Glutamatergic neuron (in vitro differentiated cells): ENCODE measurements around the gene CADM3. TPM values are rescaled to one million over a fixed set of nuclear protein-coding genes. Genes with fewer than 3 reads are reported as not detected.

Source experiments
- DNase-seq: peaks from one replicate; pipeline ENCODE4 v3.0.0; 2022
- H3K27ac Mint-ChIP-seq: one replicate; pipeline ENCODE4 v1.8.0; 2020; ENCODE audit warnings: mild to moderate bottlenecking, mixed read lengths, inconsistent platforms; ENCODE audit not compliant: unreplicated experiment
- H3K27me3 Mint-ChIP-seq: one replicate; pipeline ENCODE4 v1.8.0; 2020; ENCODE audit warnings: mild to moderate bottlenecking, moderate library complexity, mixed read lengths, inconsistent platforms; ENCODE audit not compliant: unreplicated experiment
- H3K36me3 Mint-ChIP-seq: one replicate; pipeline ENCODE4 v1.8.0; 2020; ENCODE audit warnings: mild to moderate bottlenecking, mixed read lengths, inconsistent platforms; ENCODE audit not compliant: unreplicated experiment
- H3K4me1 Mint-ChIP-seq: one replicate; pipeline ENCODE4 v1.8.0; 2020; ENCODE audit warnings: mild to moderate bottlenecking, low read depth, mixed read lengths, inconsistent platforms; ENCODE audit not compliant: unreplicated experiment
- H3K4me3 Mint-ChIP-seq: one replicate; pipeline ENCODE4 v1.8.0; 2020; ENCODE audit warnings: mild to moderate bottlenecking, mixed read lengths, inconsistent platforms; ENCODE audit not compliant: unreplicated experiment
- H3K9me3 Mint-ChIP-seq: one replicate; pipeline ENCODE4 v1.8.0; 2020; ENCODE audit warnings: mild to moderate bottlenecking, moderate library complexity, mixed read lengths, inconsistent platforms; ENCODE audit not compliant: unreplicated experiment
- CTCF ChIP-seq: fragments of 200-600 bp; sonication (generic); IDR thresholded peaks from one replicate; pipeline ENCODE4 v1.5.0; 2021; ENCODE audit not compliant: partially characterized antibody, unreplicated experiment
- total RNA-seq: library from RNA; stranded (reverse); fragmentation: NEBNext Ultra II Directional; extraction: Animal tissue kit (Norgen Biotek cat#: 25700); gene quantifications from one replicate; pipeline ENCODE4 v1.2.1, GENCODE V29; 2021; ENCODE audit not compliant: unreplicated experiment

Gene CADM3
- total RNA-seq, 1 donor from 2014 or later = 165 TPM

- H3K27ac Mint-ChIP-seq = peak overlapping the region; percentile 97
- peaks cover 11% of the 10 kb centered on the region for H3K9me3 Mint-ChIP-seq
- H3K4me3 Mint-ChIP-seq = peak overlapping the region; percentile 44
- DNase-seq = no peak
- peaks cover 49% of the 10 kb centered on the region for H3K4me1 Mint-ChIP-seq
- peaks cover 29% of the 10 kb centered on the region for H3K36me3 Mint-ChIP-seq
- peak; percentile 33 for TF ChIP-seq CTCF
- H3K27me3 Mint-ChIP-seq = peaks cover 15% of the 10 kb centered on the region
These were observed 25.1 kb downstream of the CADM3 start for GRCh38 chr1:159196543-159196942.

- peak; percentile 94 for TF ChIP-seq CTCF
- peaks cover 15% of the 10 kb centered on the region for H3K27me3 Mint-ChIP-seq
- H3K36me3 Mint-ChIP-seq = peaks cover 24% of the 10 kb centered on the region
- peak; percentile 83 for DNase-seq
- H3K9me3 Mint-ChIP-seq = peaks cover 11% of the 10 kb centered on the region
- H3K27ac Mint-ChIP-seq = no peak overlapping the region
- H3K4me3 Mint-ChIP-seq = peak overlapping the region; percentile 56
- H3K4me1 Mint-ChIP-seq = peaks cover 45% of the 10 kb centered on the region
These were observed 26.4 kb downstream of the CADM3 start for GRCh38 chr1:159197561-159198557.

DNA sequence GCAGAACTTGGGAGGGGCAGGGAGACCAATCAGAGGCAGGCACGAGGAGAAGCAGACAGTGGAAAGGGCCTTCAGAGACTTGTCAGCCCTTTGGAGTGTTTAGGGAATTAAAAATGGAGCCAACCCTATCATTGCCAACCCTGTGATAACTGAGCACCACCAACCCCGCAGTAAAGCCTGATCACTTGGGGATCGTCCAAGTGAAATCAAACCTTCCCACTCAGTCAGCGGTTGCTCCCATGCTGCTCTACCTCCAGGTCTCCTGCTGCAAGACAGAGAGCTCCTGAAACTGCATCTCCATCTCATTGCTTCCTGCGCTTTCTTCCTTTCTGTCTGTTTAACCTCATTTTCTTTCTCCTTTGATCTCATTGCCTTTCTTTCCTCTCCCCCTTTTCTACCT, 28.5 kb downstream of the CADM3 start:
- no peak for TF ChIP-seq CTCF

DNA sequence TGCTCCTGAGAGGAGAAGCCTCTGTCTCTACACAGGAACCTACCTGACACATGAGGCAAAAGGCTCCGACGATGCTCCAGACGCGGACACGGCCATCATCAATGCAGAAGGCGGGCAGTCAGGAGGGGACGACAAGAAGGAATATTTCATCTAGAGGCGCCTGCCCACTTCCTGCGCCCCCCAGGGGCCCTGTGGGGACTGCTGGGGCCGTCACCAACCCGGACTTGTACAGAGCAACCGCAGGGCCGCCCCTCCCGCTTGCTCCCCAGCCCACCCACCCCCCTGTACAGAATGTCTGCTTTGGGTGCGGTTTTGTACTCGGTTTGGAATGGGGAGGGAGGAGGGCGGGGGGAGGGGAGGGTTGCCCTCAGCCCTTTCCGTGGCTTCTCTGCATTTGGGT, 29.4 kb downstream of the CADM3 start:
- Mint-ChIP-seq H3K27me3 (peaks cover 15% of the 10 kb centered on the region), H3K4me3 (no peak overlapping the region), H3K4me1 (peaks cover 37% of the 10 kb centered on the region), H3K9me3 (peaks cover 17% of the 10 kb centered on the region), H3K27ac (peak overlapping the region; percentile 8), H3K36me3 (peaks cover 16% of the 10 kb centered on the region)
- DNase-seq = no peak
- no peak for TF ChIP-seq CTCF

More for the DNA sequence above, 28.5 kb downstream of the CADM3 start:
- Mint-ChIP-seq H3K27ac (no peak overlapping the region), H3K27me3 (peaks cover 19% of the 10 kb centered on the region), H3K36me3 (peaks cover 16% of the 10 kb centered on the region), H3K4me3 (peak overlapping the region; percentile 9), H3K9me3 (peaks cover 20% of the 10 kb centered on the region), H3K4me1 (peaks cover 39% of the 10 kb centered on the region)
- no peak for DNase-seq

- Mint-ChIP-seq H3K36me3 (peaks cover 16% of the 10 kb centered on the region), H3K27me3 (peaks cover 15% of the 10 kb centered on the region), H3K4me1 (peaks cover 33% of the 10 kb centered on the region), H3K9me3 (peaks cover 17% of the 10 kb centered on the region), H3K27ac (no peak overlapping the region), H3K4me3 (no peak overlapping the region)
- no peak for TF ChIP-seq CTCF
- no peak for DNase-seq
These were observed 30.2 kb downstream of the CADM3 start for GRCh38 chr1:159201642-159202041.
